Mucosa of gallbladder (tissue), 1 donor: ENCODE results near the gene TSR2. TPM values are rescaled to one million over a fixed set of nuclear protein-coding genes. Genes with fewer than 3 reads are reported as not detected.
"Not testable (repeated sequence)": the region's sequence is repeated elsewhere in the genome, so short reads cannot be mapped to it uniquely, and the experiment has no call there.

Experiments used
- DNase-seq: peaks from one replicate; pipeline ENCODE4 v3.0.0-alpha.2; 2020; ENCODE audit warnings: low spot score
- total RNA-seq: library from RNA; stranded (reverse); gene quantifications from one replicate; pipeline ENCODE4 v1.2.1, GENCODE V29; 2021
- donor health status: DM: no; HTN: no; CAD: no.

Gene TSR2
- total RNA-seq, 1 donor from 2014 or later, result 34.3 TPM

GRCh38 chrX:54473993-54474859, 34.0 kb downstream of the TSR2 start:
- no peak for DNase-seq

GRCh38 chrX:54479136-54480111, 39.2 kb downstream of the TSR2 start:
- DNase-seq, result no peak

- no peak for DNase-seq
Observed at GRCh38 chrX:54482839-54483593, 42.8 kb downstream of the TSR2 start.

GRCh38 chrX:54483946-54484345, 43.7 kb downstream of the TSR2 start:
- DNase-seq, result no peak

- no peak for DNase-seq
Observed at GRCh38 chrX:54484666-54485065, 44.5 kb downstream of the TSR2 start.

- not testable (repeated sequence) for DNase-seq
Observed at GRCh38 chrX:54489819-54490218, 49.6 kb downstream of the TSR2 start.

- no peak for DNase-seq
Observed at GRCh38 chrX:54492340-54492739, 52.1 kb downstream of the TSR2 start.

GRCh38 chrX:54494166-54494988, 54.2 kb downstream of the TSR2 start:
- no peak for DNase-seq

Other genes starting within 250 kb of the TSR2 start
- gene WNK3, start 82.4 kb upstream of the TSR2 start, total RNA-seq, result 6.2 TPM
- gene FGD1, start 55.8 kb downstream of the TSR2 start, total RNA-seq, result 5.4 TPM
- 32.9 TPM for gene GNL3L, start 89.8 kb downstream of the TSR2 start, total RNA-seq